HG03196 (cell line): ENCODE data around the gene DCLK3.

Experiments
- ATAC-seq: cut with Tn5 transposase; IDR thresholded peaks from one replicate; pipeline ENCODE4 v1.9.1; 2021; ENCODE audit not compliant: unreplicated experiment

DCLK3 gene

GRCh38 chr3:36765104-36765503, 751 bp upstream of the DCLK3 start:
- ATAC-seq, result no peak

GRCh38 chr3:36764704-36765038, 318 bp upstream of the DCLK3 start:
- ATAC-seq, result no peak

DNA sequence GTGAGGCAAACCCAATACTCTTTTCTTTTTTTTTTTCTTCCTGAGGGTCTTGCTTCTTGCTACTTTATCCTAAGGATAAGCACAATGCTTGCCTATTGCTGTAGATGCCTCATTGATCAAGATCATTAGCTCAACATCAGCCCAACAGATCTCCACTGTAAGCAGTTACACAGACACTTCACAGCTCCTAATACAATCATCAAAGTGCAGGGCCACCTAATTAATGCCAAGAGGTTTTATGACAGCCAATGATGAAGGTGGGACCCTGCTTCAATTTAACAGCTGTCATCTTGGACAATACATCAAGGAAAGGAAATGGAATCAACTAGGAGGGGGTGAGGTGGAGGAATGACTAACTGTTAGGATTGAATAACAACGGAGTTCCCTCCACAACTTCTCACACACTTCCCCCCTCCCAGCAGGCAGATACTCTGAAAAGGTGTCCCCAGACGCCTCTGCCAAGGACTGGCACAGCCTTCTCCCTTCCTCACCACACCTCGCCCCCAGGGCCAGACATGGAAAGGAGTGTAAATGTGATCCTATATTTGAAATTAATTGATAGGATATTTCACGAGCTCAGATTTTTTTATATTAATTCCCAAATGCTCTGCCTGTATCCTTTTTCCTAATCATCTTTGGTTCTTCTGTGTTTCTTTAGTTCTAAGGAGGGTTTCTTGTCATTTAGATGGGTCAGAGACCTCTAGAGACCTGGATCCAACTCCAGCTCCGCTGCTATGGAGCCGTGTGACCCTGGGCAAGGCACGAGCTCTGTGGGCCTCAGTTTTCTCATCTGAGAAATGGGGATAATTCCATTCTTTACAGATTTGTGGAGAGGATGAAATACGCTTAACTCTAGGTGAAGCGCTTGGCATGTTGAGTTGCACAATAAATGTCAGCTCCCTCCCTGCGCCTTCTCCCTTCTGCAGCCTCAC, 1.2 kb downstream of the DCLK3 start:
- ATAC-seq, result no peak

- no peak for ATAC-seq
These were observed 2.6 kb downstream of the DCLK3 start for GRCh38 chr3:36761779-36762178.

- no peak for ATAC-seq
These were observed 8.1 kb downstream of the DCLK3 start for GRCh38 chr3:36756269-36756668.

DNA sequence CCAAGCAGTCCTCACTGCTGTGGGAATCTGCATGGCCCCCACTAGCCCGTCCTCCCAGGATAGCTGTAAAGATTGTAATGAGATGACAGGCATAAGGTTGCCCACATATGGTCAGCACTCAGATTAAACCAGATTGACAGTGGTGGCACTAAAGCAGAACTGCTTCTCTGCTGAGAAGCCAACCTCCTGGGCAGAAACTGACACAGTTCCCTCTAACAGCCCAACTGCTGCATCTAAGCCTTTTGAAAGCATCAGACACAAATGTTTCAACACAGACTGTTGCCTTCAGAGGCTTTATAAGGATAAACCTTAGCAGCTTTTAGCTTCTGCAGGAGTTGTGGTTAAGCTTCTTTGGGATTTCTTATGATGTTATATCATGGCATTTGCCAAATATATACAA, 13.0 kb downstream of the DCLK3 start:
- ATAC-seq, result no peak

DNA sequence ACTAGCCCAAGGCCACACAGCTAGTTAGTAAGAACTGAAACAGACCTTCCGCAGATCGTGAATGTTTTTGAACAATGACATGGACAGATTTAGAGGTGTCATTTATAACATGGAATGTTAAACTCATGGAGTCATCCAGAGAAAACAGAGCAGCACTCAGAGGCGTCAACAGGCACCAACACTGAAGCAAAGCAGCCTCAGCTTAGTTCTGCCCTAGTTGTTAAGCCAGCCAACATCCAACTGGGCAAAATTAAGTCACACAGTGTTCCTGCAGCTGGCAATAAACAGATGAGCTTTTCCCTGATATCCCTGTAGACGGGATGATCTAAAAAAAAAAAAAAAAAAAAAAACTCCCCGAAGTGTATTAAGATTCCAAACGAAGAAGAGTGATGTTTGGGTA, 13.6 kb downstream of the DCLK3 start:
- ATAC-seq, result no peak

GRCh38 chr3:36744763-36745162, 19.6 kb downstream of the DCLK3 start:
- no peak for ATAC-seq

DNA sequence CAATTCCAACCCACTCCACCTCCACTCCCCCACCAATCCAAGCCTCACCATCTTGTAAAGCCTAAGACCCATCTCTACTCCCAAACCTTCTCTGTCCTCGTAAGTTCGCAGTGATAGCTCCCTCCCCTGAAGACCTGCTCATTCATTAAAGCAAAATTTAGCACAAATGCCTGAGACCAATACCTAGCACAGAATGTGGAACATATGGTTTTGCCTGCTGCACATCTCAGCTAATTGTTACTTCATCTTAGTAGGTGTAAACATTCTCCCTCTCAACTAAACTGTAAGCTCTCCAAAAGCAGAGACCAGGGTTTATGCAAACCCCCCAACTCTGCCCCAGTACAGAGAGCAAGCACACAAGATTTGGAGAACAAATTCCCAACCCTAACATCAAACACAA, 20.5 kb downstream of the DCLK3 start:
- ATAC-seq, result no peak

DNA sequence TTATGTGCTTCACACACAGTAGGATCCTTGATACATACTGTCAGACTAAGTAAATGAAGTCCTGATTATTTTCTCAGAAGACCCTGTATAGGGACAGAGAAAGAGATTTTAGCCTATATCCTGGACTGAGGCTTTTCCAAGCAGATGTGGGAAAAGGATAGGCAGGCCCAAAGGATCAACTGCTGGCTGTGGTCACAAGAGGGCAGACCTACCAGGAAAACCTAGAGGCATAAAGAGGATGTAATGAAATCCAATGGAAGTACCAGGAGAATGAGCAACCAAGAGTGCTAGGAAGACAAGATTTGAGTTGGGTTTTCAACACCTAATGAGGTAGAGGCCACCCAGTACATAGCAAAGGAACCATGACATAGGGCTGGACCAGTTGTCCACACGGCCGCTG, 23.1 kb downstream of the DCLK3 start:
- ATAC-seq, result no peak

GRCh38 chr3:36740787-36741186, 23.6 kb downstream of the DCLK3 start:
- no peak for ATAC-seq

- no peak for ATAC-seq
These were observed 25.7 kb downstream of the DCLK3 start for GRCh38 chr3:36738702-36739101.

- ATAC-seq, result no peak
These were observed 28.1 kb downstream of the DCLK3 start for GRCh38 chr3:36736301-36736700.

- no peak for ATAC-seq
These were observed 29.6 kb downstream of the DCLK3 start for GRCh38 chr3:36734742-36735141.

GRCh38 chr3:36733723-36734122, 30.6 kb downstream of the DCLK3 start:
- no peak for ATAC-seq

DNA sequence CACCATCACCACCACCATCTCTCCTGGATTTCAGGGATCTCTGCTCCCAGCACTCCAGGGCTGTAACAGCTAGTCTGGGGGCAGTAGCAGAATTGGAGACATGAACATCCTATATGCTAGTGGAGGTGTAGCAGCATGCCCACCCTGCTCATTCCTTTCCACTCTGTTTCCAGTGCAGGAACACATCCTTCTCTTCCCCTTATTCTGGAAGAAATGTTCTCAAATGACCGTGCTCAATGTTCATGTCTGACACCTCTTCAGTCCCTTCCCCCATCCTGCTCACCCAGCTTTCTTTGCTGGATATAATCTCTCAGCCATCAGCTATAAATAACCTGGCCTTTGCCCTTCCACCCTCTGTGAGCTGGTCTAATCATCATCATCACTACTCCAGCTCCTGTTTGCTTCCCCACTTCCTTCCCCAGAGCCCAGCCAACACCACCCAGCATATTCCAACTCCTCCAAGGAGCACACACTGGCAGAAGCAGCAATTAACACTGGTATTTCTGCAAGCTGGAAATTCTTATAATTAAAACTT, 31.1 kb downstream of the DCLK3 start:
- ATAC-seq, result no peak

DNA sequence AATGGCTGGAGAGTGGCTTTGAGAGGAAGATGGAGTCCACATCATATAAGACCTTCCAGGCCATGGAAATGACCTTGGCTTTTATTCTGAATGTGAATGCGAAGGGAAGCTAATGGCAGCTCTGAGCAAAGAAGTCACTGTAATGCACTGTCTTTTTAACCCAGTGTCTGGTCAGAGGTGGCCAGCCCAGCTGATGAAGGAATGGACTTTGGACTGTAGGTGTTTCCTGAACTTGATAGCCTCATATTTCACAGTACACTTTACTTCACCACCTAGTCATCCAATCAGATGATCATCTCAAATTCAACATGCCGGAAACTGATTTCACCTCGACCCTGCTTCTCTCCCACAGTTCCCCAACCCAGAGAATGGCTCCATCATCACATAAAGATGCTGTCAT, 33.4 kb downstream of the DCLK3 start:
- no peak for ATAC-seq

DNA sequence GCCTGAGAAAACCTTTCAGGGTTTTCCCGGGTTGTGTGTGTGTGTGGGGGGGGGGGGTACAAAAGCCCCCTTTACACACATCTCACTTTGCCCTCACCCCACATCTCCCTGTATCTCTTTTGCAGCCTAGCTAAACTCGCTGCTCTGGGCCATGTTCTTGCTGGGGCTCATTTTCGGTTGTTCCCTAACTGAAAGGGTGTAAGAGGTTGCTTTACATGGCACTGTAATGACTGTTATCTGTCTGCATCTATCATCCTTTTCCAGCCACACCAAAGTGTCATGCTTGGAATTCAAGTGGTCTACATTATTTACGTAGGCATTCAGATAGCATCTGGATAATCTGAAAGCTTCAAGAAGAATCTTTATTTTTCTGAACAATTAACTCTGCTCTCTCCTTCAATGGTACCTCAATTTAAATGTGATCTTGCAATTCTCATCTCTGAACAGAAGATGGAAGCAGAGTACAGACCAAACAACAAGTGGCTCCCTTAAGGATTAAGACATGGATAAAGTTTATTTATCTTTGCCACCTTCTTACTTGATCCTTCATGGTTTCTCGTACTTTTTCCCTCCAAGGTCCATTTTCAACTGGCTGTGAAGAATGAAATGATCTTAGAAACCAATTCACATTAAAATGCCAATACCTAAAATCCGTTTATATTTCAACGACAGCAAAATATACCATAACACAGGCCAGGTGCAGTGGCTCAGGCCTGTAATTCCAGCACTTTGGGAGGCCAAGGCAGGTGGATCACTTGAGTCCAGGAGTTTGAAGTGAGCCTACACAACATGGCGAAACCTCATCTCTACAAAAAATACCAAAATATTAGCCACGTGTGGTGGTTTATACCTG, 34.9 kb downstream of the DCLK3 start:
- no peak for ATAC-seq

DNA sequence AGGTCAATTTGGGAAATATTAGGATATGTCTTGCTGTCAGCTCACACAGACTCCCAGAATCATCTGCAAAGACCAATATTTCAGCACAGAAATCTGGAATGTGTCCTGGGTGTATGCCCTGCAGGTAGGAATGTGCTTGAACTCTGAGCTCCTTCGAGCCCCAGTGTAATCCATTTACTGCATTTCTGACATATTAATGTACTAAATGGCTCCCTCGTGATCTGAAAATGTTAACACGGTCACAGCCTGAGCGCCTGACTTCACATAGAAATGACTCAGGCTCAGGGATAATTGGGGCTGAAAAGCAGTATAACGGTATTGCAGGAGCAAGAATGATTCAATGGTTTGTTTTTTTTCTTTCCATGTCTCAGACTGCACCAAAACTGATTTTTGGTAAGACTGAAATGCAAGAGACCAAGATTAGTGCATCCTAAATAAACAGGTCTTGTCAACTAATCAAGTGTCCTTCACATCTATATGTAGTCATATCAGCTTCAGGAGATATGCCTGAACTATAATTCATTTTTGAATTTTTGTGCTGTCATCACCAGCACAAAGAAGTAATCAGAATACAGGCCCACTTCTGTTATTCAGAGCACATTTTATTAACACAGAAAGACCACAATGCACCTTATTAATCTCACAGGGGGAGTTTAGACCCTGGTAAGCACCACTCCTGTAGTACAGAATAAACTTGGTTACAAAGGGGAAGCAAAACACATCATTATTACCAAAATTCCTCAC, 49.8 kb downstream of the DCLK3 start:
- ATAC-seq, result no peak

DNA sequence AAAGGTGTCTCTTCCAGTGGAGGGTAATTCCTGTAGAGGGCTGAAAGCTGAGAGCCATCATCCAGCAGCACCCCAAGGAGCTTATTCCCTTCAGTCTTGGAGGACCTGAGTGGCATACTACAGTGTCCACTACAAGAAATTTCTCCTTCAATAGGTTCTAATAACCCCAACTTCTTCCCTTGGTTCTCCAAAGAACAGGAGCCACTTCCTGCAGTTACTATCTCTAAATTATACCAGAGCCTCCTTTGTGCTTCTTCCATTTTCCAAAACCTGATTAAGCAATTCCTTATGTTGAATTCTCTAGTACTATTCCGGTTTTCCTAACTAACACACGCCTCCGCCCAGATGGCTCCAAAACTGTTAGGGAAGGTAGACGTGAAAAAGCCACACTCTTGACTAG, 50.4 kb downstream of the DCLK3 start:
- no peak for ATAC-seq

GRCh38 chr3:36710606-36711005, 53.7 kb downstream of the DCLK3 start:
- no peak for ATAC-seq
